RWPE1 (cell line): ENCODE data around the gene OSGIN1.
A peak's percentile ranks its signal among the peaks of the same experiment; 100 is the strongest.

ENCODE experiments used
- CTCF ChIA-PET: fragments of 350-600 bp; sonication (Branson Sonifier 250); formaldehyde crosslinking; extraction: SDS; loops from one replicate; lab custom pipeline; 2021; lab: Yijun Ruan, JAX
- POLR2A ChIA-PET: fragments of 400-600 bp; formaldehyde crosslinking; extraction: SDS; loops from one replicate; lab custom pipeline; 2020; ENCODE audit warnings: antibody characterized with exemption; ENCODE audit not compliant: low non-redundant PET; lab: Yijun Ruan, JAX
- DNase-seq: peaks from one replicate; pipeline ENCODE4 v3.0.0; 2012; ENCODE audit warnings: low spot score
- H3K27ac ChIP-seq: fragments of 450-650 bp; 2 replicates; pipeline ENCODE4 v1.5.1; 2017
- CTCF ChIP-seq: fragments of 450-650 bp; conservative IDR thresholded peaks from 2 replicates; pipeline ENCODE4 v1.5.1; 2017; ENCODE audit warnings: low read depth, mild to moderate bottlenecking

OSGIN1 gene

GRCh38 chr16:83960521-83961249 lies 7.6 kb downstream of the OSGIN1 start:
- POLR2A ChIA-PET: no interaction called here

GRCh38 chr16:83961591-83961990 lies 8.6 kb downstream of the OSGIN1 start:
- TF ChIP-seq CTCF: no peak
- ChIA-PET CTCF (no interaction called here), POLR2A (no interaction called here)
- no peak for DNase-seq
- H3K27ac ChIP-seq: peak overlapping the region; percentile 1; the same call in 1 of the 2 replicates

More at GRCh38 chr16:83960521-83961249, 7.6 kb downstream of the OSGIN1 start:
- CTCF ChIA-PET: no interaction called here
- DNase-seq: no peak
- peak overlapping the region; percentile 1; the same call in 1 of the 2 replicates for H3K27ac ChIP-seq
- no peak for TF ChIP-seq CTCF

GRCh38 chr16:83963277-83964119 lies 10.5 kb downstream of the OSGIN1 start:
- no peak for DNase-seq
- CTCF ChIA-PET: interaction anchor here (1.0 kb wide), 1 partner anchor 100 kb away, joined by 3 read pairs; no protein-coding TSS in a partner anchor
- H3K27ac ChIP-seq: peak overlapping the region; percentile 2; the same call in 1 of the 2 replicates
- TF ChIP-seq CTCF: no peak
- POLR2A ChIA-PET: no interaction called here

- TF ChIP-seq CTCF: no peak
- DNase-seq: no peak
- CTCF ChIA-PET: interaction anchor here (0.8 to 1.0 kb wide), 3 partner anchors 98 to 101 kb away, joined by 3 read pairs; no protein-coding TSS in a partner anchor
- no peak overlapping the region for H3K27ac ChIP-seq
- POLR2A ChIA-PET: no interaction called here
These were observed 11.8 kb downstream of the OSGIN1 start for GRCh38 chr16:83964684-83965443.

GRCh38 chr16:83965444-83966152 lies 12.6 kb downstream of the OSGIN1 start:
- CTCF ChIA-PET: interaction anchor here (0.8 to 1.0 kb wide), 2 partner anchors 8 to 98 kb away, joined by 3 read pairs; no protein-coding TSS in a partner anchor
- DNase-seq: no peak
- POLR2A ChIA-PET: no interaction called here
- TF ChIP-seq CTCF: no peak
- H3K27ac ChIP-seq: no peak overlapping the region
